ENCODE results near the gene KRTAP10-5.
"Not testable (repeated sequence)": the region's sequence is repeated elsewhere in the genome, so short reads cannot be mapped to it uniquely, and the experiment has no call there.

Gene KRTAP10-5

GRCh38 chr21:44592446-44593311, 12.3 kb upstream of the KRTAP10-5 start, which contains the start of gene KRTAP10-6:
Gene KRTAP10-6 (minus strand): TSS chr21:44592505. CDS start chr21:44592484, 21 bp downstream.
- Histone ChIP-seq H3K14ac (ENCODE audit: low read length) (peak within 1 kb of the TSS; percentile 89), H3K9ac (ENCODE audit: low read depth, low read length, poor library complexity) (no peak within 1 kb of the TSS), H2BK12ac (ENCODE audit: low read length) (peak within 1 kb of the TSS; percentile 98), H2BK5ac (ENCODE audit: low read length) (peak within 1 kb of the TSS; percentile 75), H4K91ac (ENCODE audit: low read depth, low read length, poor library complexity) (no peak within 1 kb of the TSS), H2BK15ac (ENCODE audit: low read length) (peak within 1 kb of the TSS; percentile 87), H3K27ac (replicated peaks; ENCODE audit: low read length) (no peak within 1 kb of the TSS), H2BK120ac (ENCODE audit: low read depth, low read length) (peak within 1 kb of the TSS; percentile 38), H4K8ac (ENCODE audit: low read depth, low read length) (peak within 1 kb of the TSS; percentile 43), H3K4ac (ENCODE audit: low read length) (peak within 1 kb of the TSS; percentile 1), H3K23ac (ENCODE audit: low read depth, low read length, poor library complexity) (peak within 1 kb of the TSS; percentile 73), H3K18ac (ENCODE audit: low read length) (peak within 1 kb of the TSS; percentile 100), H3K27me3 (ENCODE audit: control insufficient read depth in 3 of 3, insufficient read depth in 3 of 3, low read depth in 1 of 3, low read length in 3 of 3) (no peaks in the 10 kb centered on the region), H3K4me2 (ENCODE audit: insufficient read depth, low read length, poor library complexity, severe bottlenecking) (no peak within 1 kb of the TSS), H3K9me3 (replicated peaks in 1 of 2; ENCODE audit: control insufficient read depth in 2 of 2, insufficient read depth in 1 of 2, low read depth in 1 of 2, low read length in 2 of 2) (peaks cover 0 to 3% of the 10 kb centered on the region in 2 donors), H3K79me1 (ENCODE audit: low read depth, low read length) (peaks cover 3% of the 10 kb centered on the region), H3K4me3 (ENCODE audit: low read length in 2 of 2) (no peak within 1 kb of the TSS), H2AK5ac (ENCODE audit: low read depth, low read length) (peak within 1 kb of the TSS; percentile 99), H3K4me1 (ENCODE audit: control insufficient read depth in 2 of 2, insufficient read depth in 1 of 2, low read depth in 1 of 2, low read length in 2 of 2) (peaks cover 3 to 6% of the 10 kb centered on the region in 2 donors), H3K36me3 (replicated peaks in 1 of 2; ENCODE audit: control insufficient read depth in 2 of 2, insufficient read depth in 2 of 2, low read length in 2 of 2) (no peaks in the 10 kb centered on the region), H2AFZ (ENCODE audit: low read length) (peak within 1 kb of the TSS; percentile 72)
- no peak for DNase-seq (ENCODE audit: low spot score)
- WGBS, 2 donors (ENCODE audit: extremely low coverage in 2 of 2, insufficient read length in 2 of 2, insufficient replicate concordance in 1 of 2) = no CpG with 5 or more reads among the region's 33 CpGs

- Histone ChIP-seq H3K18ac (ENCODE audit: low read length) (peak overlapping the region; percentile 87), H2BK12ac (ENCODE audit: low read length) (peak overlapping the region; percentile 94), H2AK5ac (ENCODE audit: low read depth, low read length) (peak overlapping the region; percentile 75), H3K23ac (ENCODE audit: low read depth, low read length, poor library complexity) (peak overlapping the region; percentile 73), H3K14ac (ENCODE audit: low read length) (peak overlapping the region; percentile 89)
- DNase-seq (ENCODE audit: low spot score); H4K91ac ChIP-seq (ENCODE audit: low read depth, low read length, poor library complexity); H3K9me3 ChIP-seq (replicated peaks in 1 of 2; ENCODE audit: control insufficient read depth in 2 of 2, insufficient read depth in 1 of 2, low read depth in 1 of 2, low read length in 2 of 2); H2BK5ac ChIP-seq (ENCODE audit: low read length); H2AFZ ChIP-seq (ENCODE audit: low read length); H3K79me1 ChIP-seq (ENCODE audit: low read depth, low read length); H3K27me3 ChIP-seq (ENCODE audit: control insufficient read depth in 3 of 3, insufficient read depth in 3 of 3, low read depth in 1 of 3, low read length in 3 of 3); H2BK15ac ChIP-seq (ENCODE audit: low read length); H4K8ac ChIP-seq (ENCODE audit: low read depth, low read length); H3K27ac ChIP-seq (replicated peaks; ENCODE audit: low read length); H3K9ac ChIP-seq (ENCODE audit: low read depth, low read length, poor library complexity); H3K36me3 ChIP-seq (replicated peaks in 1 of 2; ENCODE audit: control insufficient read depth in 2 of 2, insufficient read depth in 2 of 2, low read length in 2 of 2); H2BK120ac ChIP-seq (ENCODE audit: low read depth, low read length); H3K4ac ChIP-seq (ENCODE audit: low read length); H3K4me1 ChIP-seq (ENCODE audit: control insufficient read depth in 2 of 2, insufficient read depth in 1 of 2, low read depth in 1 of 2, low read length in 2 of 2); H3K4me2 ChIP-seq (ENCODE audit: insufficient read depth, low read length, poor library complexity, severe bottlenecking); H3K4me3 ChIP-seq (ENCODE audit: low read length in 2 of 2): not testable (repeated sequence)
- WGBS, 2 donors (ENCODE audit: extremely low coverage in 2 of 2, insufficient read length in 2 of 2, insufficient replicate concordance in 1 of 2) = no CpG with 5 or more reads among the region's 4 CpGs
Observed at GRCh38 chr21:44591801-44592130, 11.4 kb upstream of the KRTAP10-5 start.

GRCh38 chr21:44590897-44591800, 10.7 kb upstream of the KRTAP10-5 start:
- WGBS, 2 donors (ENCODE audit: extremely low coverage in 2 of 2, insufficient read length in 2 of 2, insufficient replicate concordance in 1 of 2) = no CpG with 5 or more reads among the region's 19 CpGs
- H3K4ac ChIP-seq (ENCODE audit: low read length); H3K79me1 ChIP-seq (ENCODE audit: low read depth, low read length); H3K9ac ChIP-seq (ENCODE audit: low read depth, low read length, poor library complexity); H4K8ac ChIP-seq (ENCODE audit: low read depth, low read length); H3K36me3 ChIP-seq (replicated peaks in 1 of 2; ENCODE audit: control insufficient read depth in 2 of 2, insufficient read depth in 2 of 2, low read length in 2 of 2); DNase-seq (ENCODE audit: low spot score); H3K4me3 ChIP-seq (ENCODE audit: low read length in 2 of 2); H3K4me2 ChIP-seq (ENCODE audit: insufficient read depth, low read length, poor library complexity, severe bottlenecking); H2BK120ac ChIP-seq (ENCODE audit: low read depth, low read length); H3K4me1 ChIP-seq (ENCODE audit: control insufficient read depth in 2 of 2, insufficient read depth in 1 of 2, low read depth in 1 of 2, low read length in 2 of 2); H2AFZ ChIP-seq (ENCODE audit: low read length); H3K27me3 ChIP-seq (ENCODE audit: control insufficient read depth in 3 of 3, insufficient read depth in 3 of 3, low read depth in 1 of 3, low read length in 3 of 3); H3K27ac ChIP-seq (replicated peaks; ENCODE audit: low read length); H2BK5ac ChIP-seq (ENCODE audit: low read length); H3K9me3 ChIP-seq (replicated peaks in 1 of 2; ENCODE audit: control insufficient read depth in 2 of 2, insufficient read depth in 1 of 2, low read depth in 1 of 2, low read length in 2 of 2); H4K91ac ChIP-seq (ENCODE audit: low read depth, low read length, poor library complexity); H2BK15ac ChIP-seq (ENCODE audit: low read length): not testable (repeated sequence)
- H2BK12ac ChIP-seq (ENCODE audit: low read length) = peak overlapping the region; percentile 94
- peak overlapping the region; percentile 75 for H2AK5ac ChIP-seq (ENCODE audit: low read depth, low read length)
- H3K14ac ChIP-seq (ENCODE audit: low read length) = peak overlapping the region; percentile 89
- H3K18ac ChIP-seq (ENCODE audit: low read length) = peak overlapping the region; percentile 87
- peak overlapping the region; percentile 73 for H3K23ac ChIP-seq (ENCODE audit: low read depth, low read length, poor library complexity)

- Histone ChIP-seq H3K4me3 (ENCODE audit: low read length in 2 of 2) (no peak overlapping the region), H3K18ac (ENCODE audit: low read length) (peak overlapping the region; percentile 33), H3K4ac (ENCODE audit: low read length) (no peak overlapping the region), H4K91ac (ENCODE audit: low read depth, low read length, poor library complexity) (no peak overlapping the region), H4K8ac (ENCODE audit: low read depth, low read length) (no peak overlapping the region), H3K14ac (ENCODE audit: low read length) (peak overlapping the region; percentile 38), H3K9me3 (replicated peaks in 1 of 2; ENCODE audit: control insufficient read depth in 2 of 2, insufficient read depth in 1 of 2, low read depth in 1 of 2, low read length in 2 of 2) (peaks cover 0 to 3% of the 10 kb centered on the region in 2 donors), H3K9ac (ENCODE audit: low read depth, low read length, poor library complexity) (no peak overlapping the region), H3K4me2 (ENCODE audit: insufficient read depth, low read length, poor library complexity, severe bottlenecking) (no peak overlapping the region), H3K27me3 (ENCODE audit: control insufficient read depth in 3 of 3, insufficient read depth in 3 of 3, low read depth in 1 of 3, low read length in 3 of 3) (no peaks in the 10 kb centered on the region), H2BK120ac (ENCODE audit: low read depth, low read length) (no peak overlapping the region), H3K4me1 (ENCODE audit: control insufficient read depth in 2 of 2, insufficient read depth in 1 of 2, low read depth in 1 of 2, low read length in 2 of 2) (peaks cover 3 to 6% of the 10 kb centered on the region in 2 donors), H2BK5ac (ENCODE audit: low read length) (peak overlapping the region; percentile 53), H3K79me1 (ENCODE audit: low read depth, low read length) (peaks cover 3% of the 10 kb centered on the region), H2BK15ac (ENCODE audit: low read length) (no peak overlapping the region), H3K27ac (replicated peaks; ENCODE audit: low read length) (no peak overlapping the region), H3K36me3 (replicated peaks in 1 of 2; ENCODE audit: control insufficient read depth in 2 of 2, insufficient read depth in 2 of 2, low read length in 2 of 2) (no peaks in the 10 kb centered on the region), H3K23ac (ENCODE audit: low read depth, low read length, poor library complexity) (peak overlapping the region; percentile 3), H2AFZ (ENCODE audit: low read length) (no peak overlapping the region), H2AK5ac (ENCODE audit: low read depth, low read length) (peak overlapping the region; percentile 92), H2BK12ac (ENCODE audit: low read length) (peak overlapping the region; percentile 67)
- no peak for DNase-seq (ENCODE audit: low spot score)
- no CpG with 5 or more reads among the region's 10 CpGs for WGBS, 2 donors (ENCODE audit: extremely low coverage in 2 of 2, insufficient read length in 2 of 2, insufficient replicate concordance in 1 of 2)
Observed at GRCh38 chr21:44590311-44590721, 9.9 kb upstream of the KRTAP10-5 start.

All from neuronal stem cell (in vitro differentiated cells).